Myocyte (in vitro differentiated cells): ENCODE data around the gene HHAT. TPM values are rescaled to one million over a fixed set of nuclear protein-coding genes. Genes with fewer than 3 reads are reported as not detected.

ENCODE experiments used
- DNase-seq: peaks from one replicate; pipeline ENCODE4 v3.0.0-alpha.2; 2012; ENCODE audit warnings: low read depth
- total RNA-seq: library from RNA; depleted of rRNA; stranded (reverse); fragments of >200 nt; gene quantifications from 2 replicates; pipeline ENCODE4 v1.2.3, GENCODE V29; 2014

Gene HHAT
- total RNA-seq, 1 donor from 2014 or later = 24.8 TPM

GRCh38 chr1:210706246-210706645 is 377.5 kb downstream of the HHAT start:
- no peak for DNase-seq

- no peak for DNase-seq
Observed at GRCh38 chr1:210707300-210708240, 378.9 kb downstream of the HHAT start.

GRCh38 chr1:210709701-210710100 is 381.0 kb downstream of the HHAT start:
- DNase-seq = no peak

DNA sequence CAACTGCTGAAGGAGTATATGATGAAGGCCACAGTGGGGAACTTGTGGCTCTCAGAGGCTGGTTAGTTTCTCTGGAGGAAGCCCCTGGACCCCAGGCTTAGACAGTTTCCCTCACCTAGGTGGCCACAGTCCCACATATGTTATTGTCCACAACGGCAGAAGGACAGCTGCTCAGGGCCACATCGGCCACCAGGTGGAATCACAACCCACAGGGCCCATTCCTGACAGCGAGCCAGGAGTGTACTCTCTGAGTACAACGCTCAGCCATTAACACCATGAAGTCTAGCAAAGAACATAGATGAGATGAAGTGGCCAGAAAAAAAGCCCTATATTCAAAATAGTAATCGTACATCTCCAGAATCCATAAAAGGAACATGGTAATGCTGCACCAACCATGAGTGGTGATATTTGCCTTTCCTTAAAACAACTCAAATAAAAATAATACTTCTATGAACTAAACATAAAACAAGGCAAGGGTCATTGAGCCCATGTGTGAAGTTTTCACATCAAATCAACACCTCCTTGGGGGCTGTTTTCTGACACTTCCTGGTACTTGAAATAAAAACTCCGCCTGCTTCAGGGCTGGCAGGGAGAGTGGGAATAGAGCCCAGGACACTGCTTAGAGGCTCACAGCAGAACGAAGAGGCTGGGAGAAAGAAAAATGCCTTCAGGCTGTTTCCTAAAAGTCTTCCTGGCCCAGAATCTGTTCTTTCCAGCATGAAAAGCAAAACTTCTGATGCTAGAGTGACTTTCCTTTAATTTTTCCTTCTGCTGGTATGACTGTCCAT is 383.3 kb downstream of the HHAT start:
- DNase-seq = peak; percentile 54

DNA sequence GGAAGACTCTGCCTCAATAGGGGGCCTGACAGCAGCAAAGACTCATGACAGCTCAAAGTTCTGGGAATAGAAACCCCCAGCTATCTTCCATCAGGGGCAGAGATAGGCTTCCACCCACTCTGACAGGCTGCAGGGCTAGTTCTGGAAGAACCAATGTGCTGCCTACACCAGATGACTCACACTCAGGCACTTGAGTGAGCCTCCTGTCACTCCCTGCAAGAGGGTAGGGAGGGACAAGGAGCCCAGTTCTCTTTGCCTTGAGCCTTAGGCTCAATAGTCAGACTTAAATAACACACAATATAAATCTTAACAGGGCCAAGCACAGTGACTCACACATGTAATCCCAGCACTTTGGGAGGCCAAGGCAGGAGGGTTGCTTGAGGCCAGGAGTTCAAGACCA is 386.4 kb downstream of the HHAT start:
- DNase-seq = no peak

- no peak for DNase-seq
Observed at GRCh38 chr1:210722410-210723081, 393.8 kb downstream of the HHAT start.

- no peak for DNase-seq
Observed at GRCh38 chr1:210723646-210724045, 394.9 kb downstream of the HHAT start.

GRCh38 chr1:210724768-210725167 is 396.1 kb downstream of the HHAT start:
- DNase-seq = no peak

Other genes starting within 250 kb of the HHAT start
- gene SERTAD4, start 96.1 kb upstream of the HHAT start, total RNA-seq = 0.05 TPM in 1 of 2 replicates, not detected in the other